Right renal cortex interstitium (tissue), 3 donors: ENCODE results near the gene VPS25. TPM values are rescaled to one million over a fixed set of nuclear protein-coding genes. Genes with fewer than 3 reads are reported as not detected.

Experiments used
- DNase-seq, 3 donors: peaks; one replicate each; pipeline ENCODE4 v3.0.0-alpha.2; 2013; ENCODE audit warnings: low read depth in 3 of 3, low spot score in 2 of 3
- polyA plus RNA-seq, 3 donors: library from polyadenylated mRNA; unstranded; fragments of 120-200 nt; gene quantifications; one replicate each; pipeline ENCODE4 v1.2.1, GENCODE V29; 2013; ENCODE audit not compliant: insufficient read length in 3 of 3

The VPS25 gene
- polyA plus RNA-seq, 3 donors, result 95.3 to 105 (median 97.8) TPM

GRCh38 chr17:42792545-42792944 is 19.3 kb downstream of the VPS25 start:
- DNase-seq, result no peak

GRCh38 chr17:42795061-42795460 is 21.8 kb downstream of the VPS25 start:
- no peak for DNase-seq

- DNase-seq, result no peak
Observed at GRCh38 chr17:42795465-42795864, 22.2 kb downstream of the VPS25 start.

- DNase-seq, result no peak
Observed at GRCh38 chr17:42796066-42796758, 23.0 kb downstream of the VPS25 start.

GRCh38 chr17:42797067-42798007 is 24.1 kb downstream of the VPS25 start:
- DNase-seq, result no peak

- no peak for DNase-seq
Observed at GRCh38 chr17:42798011-42798382, 24.7 kb downstream of the VPS25 start.

GRCh38 chr17:42798383-42799380 is 25.4 kb downstream of the VPS25 start, which contains the start of the genes CNTD1 and COA3:
CNTD1 (plus strand) TSS chr17:42798861; CDS start chr17:42799068, 207 bp downstream.
COA3 (minus strand) TSS chr17:42798704; CDS start chr17:42798681, 23 bp downstream.
- peak in 1 of 3 donors; percentile 78 for DNase-seq

- DNase-seq, result no peak
Observed at GRCh38 chr17:42803074-42803883, 30.0 kb downstream of the VPS25 start.

- no peak for DNase-seq
Observed at GRCh38 chr17:42804918-42805367, 31.7 kb downstream of the VPS25 start.

- DNase-seq, result no peak
Observed at GRCh38 chr17:42806249-42806648, 33.0 kb downstream of the VPS25 start.

- DNase-seq, result no peak
Observed at GRCh38 chr17:42809250-42809649, 36.0 kb downstream of the VPS25 start.

GRCh38 chr17:42814633-42815399 is 41.6 kb downstream of the VPS25 start:
- DNase-seq, result no peak

GRCh38 chr17:42817866-42818265 is 44.6 kb downstream of the VPS25 start:
- DNase-seq, result no peak

GRCh38 chr17:42818379-42818778 is 45.1 kb downstream of the VPS25 start:
- DNase-seq, result no peak

- no peak for DNase-seq
Observed at GRCh38 chr17:42819939-42820535, 46.8 kb downstream of the VPS25 start.

- DNase-seq, result no peak
Observed at GRCh38 chr17:42821176-42821575, 47.9 kb downstream of the VPS25 start.

GRCh38 chr17:42827472-42827871 is 54.2 kb downstream of the VPS25 start:
- DNase-seq, result no peak
